ENCODE measurements around the gene FAM210A.
"Not testable (repeated sequence)": the region's sequence is repeated elsewhere in the genome, so short reads cannot be mapped to it uniquely, and the experiment has no call there.

The FAM210A gene

GRCh38 chr18:13696961-13697360 lies 29.4 kb downstream of the FAM210A start:
- DNase-seq, result no peak

GRCh38 chr18:13695337-13695736 lies 31.0 kb downstream of the FAM210A start:
- not testable (repeated sequence) for DNase-seq

GRCh38 chr18:13690060-13690459 lies 36.3 kb downstream of the FAM210A start:
- not testable (repeated sequence) for DNase-seq

- no peak for DNase-seq
Measured at GRCh38 chr18:13688191-13689136, 37.9 kb downstream of the FAM210A start.

GRCh38 chr18:13684546-13684945 lies 41.8 kb downstream of the FAM210A start:
- DNase-seq, result no peak

- DNase-seq, result no peak
Measured at GRCh38 chr18:13681701-13682100, 44.7 kb downstream of the FAM210A start.

GRCh38 chr18:13680612-13681011 lies 45.7 kb downstream of the FAM210A start:
- no peak for DNase-seq

- DNase-seq, result not testable (repeated sequence)
Measured at GRCh38 chr18:13677350-13677749, 49.0 kb downstream of the FAM210A start.

- DNase-seq, result no peak
Measured at GRCh38 chr18:13676471-13676870, 49.9 kb downstream of the FAM210A start.

- DNase-seq, result no peak
Measured at GRCh38 chr18:13672657-13673056, 53.7 kb downstream of the FAM210A start.

- no peak for DNase-seq
Measured at GRCh38 chr18:13661779-13662256, 64.5 kb downstream of the FAM210A start.

- no peak for DNase-seq
Measured at GRCh38 chr18:13661051-13661778, 65.1 kb downstream of the FAM210A start.

GRCh38 chr18:13660510-13660909 lies 65.8 kb downstream of the FAM210A start:
- DNase-seq, result no peak

- DNase-seq, result no peak
Measured at GRCh38 chr18:13658436-13659204, 67.7 kb downstream of the FAM210A start.

- DNase-seq, result no peak
Measured at GRCh38 chr18:13657974-13658373, 68.4 kb downstream of the FAM210A start.

- no peak for DNase-seq
Measured at GRCh38 chr18:13653746-13654433, 72.5 kb downstream of the FAM210A start.

GRCh38 chr18:13649397-13650390 lies 76.7 kb downstream of the FAM210A start:
- no peak for DNase-seq

- DNase-seq, result no peak
Measured at GRCh38 chr18:13647761-13648160, 78.6 kb downstream of the FAM210A start.

- DNase-seq, result no peak
Measured at GRCh38 chr18:13646633-13647032, 79.7 kb downstream of the FAM210A start.

GRCh38 chr18:13645093-13645492 lies 81.3 kb downstream of the FAM210A start:
- no peak for DNase-seq

- no peak for DNase-seq
Measured at GRCh38 chr18:13643261-13643751, 83.1 kb downstream of the FAM210A start.

All from KG1 (cell line).